GM12878 (cell line): ENCODE results near the gene LSM2. TPM values are rescaled to one million over a fixed set of nuclear protein-coding genes. Genes with fewer than 3 reads are reported as not detected.

Source experiments
- ASH2L ChIP-seq: fragments of 300-600, 200-600 bp; sonication (generic); IDR thresholded peaks from 2 replicates; pipeline ENCODE4 v1.6.1; 2017; ENCODE audit warnings: low read depth, mild to moderate bottlenecking, borderline replicate concordance
- CEBPB ChIP-seq, 2 experiments: fragments of 150-350 bp in 1 of 2; IDR thresholded peaks; 2 replicates each; pipeline ENCODE4 v1.6.1; 2012 to 2014; ENCODE audit warnings: low read depth in 2 of 2, low read length in 2 of 2, borderline replicate concordance in 1 of 2, inconsistent platforms in 1 of 2
- EED ChIP-seq: sonication (generic); IDR thresholded peaks from 2 replicates; pipeline ENCODE4 v1.6.1; 2016; ENCODE audit warnings: antibody characterized with exemption, low read depth
- HDGF ChIP-seq: fragments of 450-650 bp; IDR thresholded peaks from 2 replicates; pipeline ENCODE4 v1.6.1; 2016; ENCODE audit warnings: antibody characterized with exemption
- MEF2A ChIP-seq: IDR thresholded peaks from 2 replicates; pipeline ENCODE4 v1.6.1; 2011; ENCODE audit warnings: low read depth, mild to moderate bottlenecking, low read length, moderate library complexity; ENCODE audit not compliant: insufficient read depth
- MYB ChIP-seq: fragments of 150-350 bp; IDR thresholded peaks from 2 replicates; pipeline ENCODE4 v1.6.1; 2014; ENCODE audit warnings: mild to moderate bottlenecking, low read depth, low read length, borderline replicate concordance
- PAX5 ChIP-seq: IDR thresholded peaks from 2 replicates; pipeline ENCODE4 v1.6.1; 2011; ENCODE audit warnings: low read depth, low read length, borderline replicate concordance
- POLR2AphosphoS5 ChIP-seq: IDR thresholded peaks from 2 replicates; pipeline ENCODE4 v1.6.1; 2011; ENCODE audit warnings: mild to moderate bottlenecking, low read length, inconsistent platforms
- SRF ChIP-seq, 2 experiments: IDR thresholded peaks; 2 replicates each; pipeline ENCODE4 v1.6.1; 2011; ENCODE audit warnings: low read depth in 2 of 2, low read length in 2 of 2, mild to moderate bottlenecking in 1 of 2, moderate library complexity in 1 of 2
- TCF3 ChIP-seq: IDR thresholded peaks from 2 replicates; pipeline ENCODE4 v1.6.1; 2012; ENCODE audit warnings: low read depth, mild to moderate bottlenecking, low read length, borderline replicate concordance; ENCODE audit not compliant: insufficient read depth
- ZNF687 ChIP-seq: fragments of 450-650 bp; IDR thresholded peaks from 2 replicates; pipeline ENCODE4 v1.6.1; 2017; ENCODE audit warnings: mild to moderate bottlenecking, moderate library complexity
- polyA plus RNA-seq, 11 experiments: library from polyadenylated mRNA; depleted of rRNA in 4 of 11; unstranded in 6 of 11; stranded (reverse) in 5 of 11; fragments of >200 nt; fragmentation: Nextera tagmentation in 4 of 11; fragmentation: Illumina TruSeq in 1 of 11; extraction: Ambion mirVana in 4 of 11; extraction: Trizol in 1 of 11; gene quantifications; 1 replicate in 1 of 11; 2 replicates in 10 of 11; pipeline versions ENCODE4 v1.2.1 to v1.2.3, GENCODE V29; 2011 to 2016; ENCODE audit warnings: inconsistent platforms in 2 of 11, missing spikeins in 2 of 11, low read depth in 1 of 11
- total RNA-seq, 4 experiments: library from RNA; depleted of rRNA in 3 of 4; stranded (reverse); fragments of >200 nt in 3 of 4; fragmentation: Illumina TruSeq in 1 of 4; extraction: Trizol in 1 of 4; gene quantifications; 2 replicates each; pipeline versions ENCODE4 v1.2.1 to v1.2.3, GENCODE V29; 2013 to 2021
- TF ChIP-seq, protein P1 (sequence below): fragments of 150-350 bp; IDR thresholded peaks from 2 replicates; pipeline ENCODE4 v1.6.1; 2014; ENCODE audit warnings: mild to moderate bottlenecking, low read depth, low read length
- TF ChIP-seq, protein P2 (sequence below): fragments of 450-650 bp; IDR thresholded peaks from 2 replicates; pipeline ENCODE4 v1.6.1; 2017; ENCODE audit warnings: borderline replicate concordance
- TF ChIP-seq, protein P3 (sequence below): fragments of 450-650 bp; IDR thresholded peaks from 2 replicates; pipeline ENCODE4 v1.6.1; 2016; ENCODE audit warnings: mild to moderate bottlenecking

The LSM2 gene
- total and polyA plus RNA-seq, 10 of the 15 experiments (the other 5 are each of a cell fraction or from before 2014, with no cell fraction given): 99.1 to 276 (median 153) TPM

GRCh38 chr6:31834367-31835250 is 27.8 kb upstream of the LSM2 start (continued):
- TF ChIP-seq, protein P1, sequence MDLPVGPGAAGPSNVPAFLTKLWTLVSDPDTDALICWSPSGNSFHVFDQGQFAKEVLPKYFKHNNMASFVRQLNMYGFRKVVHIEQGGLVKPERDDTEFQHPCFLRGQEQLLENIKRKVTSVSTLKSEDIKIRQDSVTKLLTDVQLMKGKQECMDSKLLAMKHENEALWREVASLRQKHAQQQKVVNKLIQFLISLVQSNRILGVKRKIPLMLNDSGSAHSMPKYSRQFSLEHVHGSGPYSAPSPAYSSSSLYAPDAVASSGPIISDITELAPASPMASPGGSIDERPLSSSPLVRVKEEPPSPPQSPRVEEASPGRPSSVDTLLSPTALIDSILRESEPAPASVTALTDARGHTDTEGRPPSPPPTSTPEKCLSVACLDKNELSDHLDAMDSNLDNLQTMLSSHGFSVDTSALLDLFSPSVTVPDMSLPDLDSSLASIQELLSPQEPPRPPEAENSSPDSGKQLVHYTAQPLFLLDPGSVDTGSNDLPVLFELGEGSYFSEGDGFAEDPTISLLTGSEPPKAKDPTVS: no peak
- TF ChIP-seq, protein P2, sequence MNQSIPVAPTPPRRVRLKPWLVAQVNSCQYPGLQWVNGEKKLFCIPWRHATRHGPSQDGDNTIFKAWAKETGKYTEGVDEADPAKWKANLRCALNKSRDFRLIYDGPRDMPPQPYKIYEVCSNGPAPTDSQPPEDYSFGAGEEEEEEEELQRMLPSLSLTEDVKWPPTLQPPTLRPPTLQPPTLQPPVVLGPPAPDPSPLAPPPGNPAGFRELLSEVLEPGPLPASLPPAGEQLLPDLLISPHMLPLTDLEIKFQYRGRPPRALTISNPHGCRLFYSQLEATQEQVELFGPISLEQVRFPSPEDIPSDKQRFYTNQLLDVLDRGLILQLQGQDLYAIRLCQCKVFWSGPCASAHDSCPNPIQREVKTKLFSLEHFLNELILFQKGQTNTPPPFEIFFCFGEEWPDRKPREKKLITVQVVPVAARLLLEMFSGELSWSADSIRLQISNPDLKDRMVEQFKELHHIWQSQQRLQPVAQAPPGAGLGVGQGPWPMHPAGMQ: peak; percentile 95
- TF ChIP-seq PAX5 (0 out of 2 replicates have a peak, but pooled peaks have one; percentile 18), TCF3 (peak; percentile 69; the same call in 1 of the 2 replicates), MEF2A (peak; percentile 67; the same call in 1 of the 2 replicates), HDGF (peak; percentile 88; the same call in 1 of the 2 replicates), POLR2AphosphoS5 (peak; percentile 100), ZNF687 (peak; percentile 96), ASH2L (peak; percentile 33; the same call in 1 of the 2 replicates), CEBPB (IDR thresholded peaks at IDR 0.05; ENCODE audit: borderline replicate concordance in 1 of 2, low read depth in 2 of 2, low read length in 2 of 2) (no peak), SRF (IDR thresholded peaks at IDR 0.05; ENCODE audit: low read depth in 2 of 2, low read length in 2 of 2) (peak in 1 of 2 experiments; percentile 74; a peak in 2 of 4 replicates), MYB (peak; percentile 97), EED (no peak; the same call in none of the 2 replicates)
- TF ChIP-seq, protein P3, sequence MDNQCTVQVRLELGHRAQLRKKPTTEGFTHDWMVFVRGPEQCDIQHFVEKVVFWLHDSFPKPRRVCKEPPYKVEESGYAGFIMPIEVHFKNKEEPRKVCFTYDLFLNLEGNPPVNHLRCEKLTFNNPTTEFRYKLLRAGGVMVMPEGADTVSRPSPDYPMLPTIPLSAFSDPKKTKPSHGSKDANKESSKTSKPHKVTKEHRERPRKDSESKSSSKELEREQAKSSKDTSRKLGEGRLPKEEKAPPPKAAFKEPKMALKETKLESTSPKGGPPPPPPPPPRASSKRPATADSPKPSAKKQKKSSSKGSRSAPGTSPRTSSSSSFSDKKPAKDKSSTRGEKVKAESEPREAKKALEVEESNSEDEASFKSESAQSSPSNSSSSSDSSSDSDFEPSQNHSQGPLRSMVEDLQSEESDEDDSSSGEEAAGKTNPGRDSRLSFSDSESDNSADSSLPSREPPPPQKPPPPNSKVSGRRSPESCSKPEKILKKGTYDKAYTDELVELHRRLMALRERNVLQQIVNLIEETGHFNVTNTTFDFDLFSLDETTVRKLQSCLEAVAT: peak; percentile 46
